ENCODE data around the gene ABHD6.
"Not testable (repeated sequence)": the region's sequence is repeated elsewhere in the genome, so short reads cannot be mapped to it uniquely, and the experiment has no call there.

The ABHD6 gene

GRCh38 chr3:58237238-58237940, at the start of gene ABHD6:
ABHD6 (plus strand) TSS chr3:58237792; CDS start chr3:58256587, 18,795 bp downstream.
- peak; percentile 68 to 79 for DNase-seq (ENCODE audit: low read depth in 1 of 2, low spot score in 1 of 2)

- no peak for DNase-seq (ENCODE audit: low read depth in 1 of 2, low spot score in 1 of 2)
Observed at GRCh38 chr3:58188173-58188564, 49.4 kb upstream of the ABHD6 start.

GRCh38 chr3:58188921-58189451, 48.6 kb upstream of the ABHD6 start:
- DNase-seq (ENCODE audit: low read depth in 1 of 2, low spot score in 1 of 2) = no peak

GRCh38 chr3:58189691-58190090, 47.9 kb upstream of the ABHD6 start:
- no peak for DNase-seq (ENCODE audit: low read depth in 1 of 2, low spot score in 1 of 2)

GRCh38 chr3:58190291-58190690, 47.3 kb upstream of the ABHD6 start:
- DNase-seq (ENCODE audit: low read depth in 1 of 2, low spot score in 1 of 2) = no peak

- DNase-seq (ENCODE audit: low read depth in 1 of 2, low spot score in 1 of 2) = no peak
Observed at GRCh38 chr3:58190882-58191281, 46.7 kb upstream of the ABHD6 start.

- DNase-seq (ENCODE audit: low read depth in 1 of 2, low spot score in 1 of 2) = no peak
Observed at GRCh38 chr3:58191361-58191991, 46.1 kb upstream of the ABHD6 start.

GRCh38 chr3:58192069-58192468, 45.5 kb upstream of the ABHD6 start:
- DNase-seq (ENCODE audit: low read depth in 1 of 2, low spot score in 1 of 2) = no peak

- DNase-seq (ENCODE audit: low read depth in 1 of 2, low spot score in 1 of 2) = no peak
Observed at GRCh38 chr3:58193682-58194407, 43.7 kb upstream of the ABHD6 start.

GRCh38 chr3:58197588-58197987, 40.0 kb upstream of the ABHD6 start:
- DNase-seq (ENCODE audit: low read depth in 1 of 2, low spot score in 1 of 2) = no peak

- no peak for DNase-seq (ENCODE audit: low read depth in 1 of 2, low spot score in 1 of 2)
Observed at GRCh38 chr3:58198362-58198761, 39.2 kb upstream of the ABHD6 start.

- no peak for DNase-seq (ENCODE audit: low read depth in 1 of 2, low spot score in 1 of 2)
Observed at GRCh38 chr3:58198804-58199203, 38.8 kb upstream of the ABHD6 start.

GRCh38 chr3:58200121-58200709, 37.4 kb upstream of the ABHD6 start:
- no peak for DNase-seq (ENCODE audit: low read depth in 1 of 2, low spot score in 1 of 2)

- no peak for DNase-seq (ENCODE audit: low read depth in 1 of 2, low spot score in 1 of 2)
Observed at GRCh38 chr3:58200846-58201355, 36.7 kb upstream of the ABHD6 start.

GRCh38 chr3:58201451-58201850, 36.1 kb upstream of the ABHD6 start:
- DNase-seq (ENCODE audit: low read depth in 1 of 2, low spot score in 1 of 2) = not testable (repeated sequence)

- DNase-seq (ENCODE audit: low read depth in 1 of 2, low spot score in 1 of 2) = no peak
Observed at GRCh38 chr3:58202917-58203360, 34.7 kb upstream of the ABHD6 start.

GRCh38 chr3:58203541-58203940, 34.1 kb upstream of the ABHD6 start:
- DNase-seq (ENCODE audit: low read depth in 1 of 2, low spot score in 1 of 2) = no peak

GRCh38 chr3:58204720-58205119, 32.9 kb upstream of the ABHD6 start:
- no peak for DNase-seq (ENCODE audit: low read depth in 1 of 2, low spot score in 1 of 2)

- DNase-seq (ENCODE audit: low read depth in 1 of 2, low spot score in 1 of 2) = no peak
Observed at GRCh38 chr3:58205981-58206380, 31.6 kb upstream of the ABHD6 start.

GRCh38 chr3:58206406-58207011, 31.1 kb upstream of the ABHD6 start:
- DNase-seq (ENCODE audit: low read depth in 1 of 2, low spot score in 1 of 2) = no peak

- no peak for DNase-seq (ENCODE audit: low read depth in 1 of 2, low spot score in 1 of 2)
Observed at GRCh38 chr3:58207954-58208353, 29.6 kb upstream of the ABHD6 start.
